Keratinocyte (primary cell): ENCODE measurements around the gene ZDHHC1.

Experiments
- EZH2 ChIP-seq: IDR thresholded peaks from one replicate; pipeline ENCODE4 v1.6.1; 2012; ENCODE audit warnings: inconsistent platforms, mild to moderate bottlenecking, low read length, moderate library complexity
- TF ChIP-seq, protein P1 (sequence below), 3 experiments: IDR thresholded peaks in 1 of 3; conservative IDR thresholded peaks in 1 of 3; optimal IDR thresholded peaks in 1 of 3; 2 replicates in 2 of 3; 3 replicates in 1 of 3; pipeline versions ENCODE3 to v1.5.1; 2011; ENCODE audit warnings: low read length in 3 of 3, mild to moderate bottlenecking in 3 of 3, moderate library complexity in 2 of 3, control low read depth in 1 of 3, inconsistent platforms in 1 of 3; ENCODE audit not compliant: insufficient read depth in 2 of 3; ENCODE audit errors: extremely low read depth in 1 of 3

DNA sequence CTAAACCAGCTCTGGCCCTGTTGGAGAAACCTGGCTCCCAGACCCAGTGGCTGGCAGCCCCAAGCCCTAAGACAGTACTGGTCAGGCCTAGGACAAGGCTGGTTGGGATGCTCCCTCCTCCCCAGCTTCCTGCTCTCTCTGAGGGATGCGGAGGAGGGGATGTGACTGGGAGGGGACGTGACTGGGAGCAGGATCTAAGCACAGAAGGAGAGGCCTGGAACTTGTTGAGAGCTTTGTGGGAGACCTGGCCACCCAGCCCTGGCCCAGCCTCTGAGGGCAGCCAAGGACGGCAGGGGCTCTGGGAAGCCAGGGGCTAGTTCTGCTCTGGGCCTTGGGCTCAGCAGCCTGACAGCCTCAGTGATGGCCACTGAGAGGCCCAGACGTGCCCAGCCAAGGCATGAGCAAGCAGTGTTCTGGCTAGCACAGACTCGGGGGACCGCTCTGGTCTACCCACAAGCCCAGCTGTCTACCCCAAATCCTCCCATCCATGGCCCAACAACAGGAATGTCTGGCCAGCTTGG lies 41.9 kb upstream of the ZDHHC1 start:
- TF ChIP-seq, protein P1, sequence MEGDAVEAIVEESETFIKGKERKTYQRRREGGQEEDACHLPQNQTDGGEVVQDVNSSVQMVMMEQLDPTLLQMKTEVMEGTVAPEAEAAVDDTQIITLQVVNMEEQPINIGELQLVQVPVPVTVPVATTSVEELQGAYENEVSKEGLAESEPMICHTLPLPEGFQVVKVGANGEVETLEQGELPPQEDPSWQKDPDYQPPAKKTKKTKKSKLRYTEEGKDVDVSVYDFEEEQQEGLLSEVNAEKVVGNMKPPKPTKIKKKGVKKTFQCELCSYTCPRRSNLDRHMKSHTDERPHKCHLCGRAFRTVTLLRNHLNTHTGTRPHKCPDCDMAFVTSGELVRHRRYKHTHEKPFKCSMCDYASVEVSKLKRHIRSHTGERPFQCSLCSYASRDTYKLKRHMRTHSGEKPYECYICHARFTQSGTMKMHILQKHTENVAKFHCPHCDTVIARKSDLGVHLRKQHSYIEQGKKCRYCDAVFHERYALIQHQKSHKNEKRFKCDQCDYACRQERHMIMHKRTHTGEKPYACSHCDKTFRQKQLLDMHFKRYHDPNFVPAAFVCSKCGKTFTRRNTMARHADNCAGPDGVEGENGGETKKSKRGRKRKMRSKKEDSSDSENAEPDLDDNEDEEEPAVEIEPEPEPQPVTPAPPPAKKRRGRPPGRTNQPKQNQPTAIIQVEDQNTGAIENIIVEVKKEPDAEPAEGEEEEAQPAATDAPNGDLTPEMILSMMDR (optimal IDR thresholded peaks at IDR 0.05 in 1 of 3, IDR thresholded peaks at IDR 0.05 in 1 of 3, conservative IDR thresholded peaks at IDR 0.05 in 1 of 3; ENCODE audit: extremely low read depth in 1 of 3, insufficient read depth in 2 of 3, low read length in 3 of 3): no peak
- no peak for TF ChIP-seq EZH2
